HG02885 (cell line): Measurements from ENCODE around the gene UGT1A7.

ENCODE experiments used
- ATAC-seq: cut with Tn5 transposase; IDR thresholded peaks from one replicate; pipeline ENCODE4 v1.9.1; 2021; ENCODE audit warnings: mild to moderate bottlenecking; ENCODE audit not compliant: unreplicated experiment, poor library complexity

UGT1A7 gene

GRCh38 chr2:233794128-233794658, 112.5 kb downstream of the UGT1A7 start:
- ATAC-seq, result no peak

- ATAC-seq, result no peak
These were observed 114.1 kb downstream of the UGT1A7 start for GRCh38 chr2:233795735-233796171.

DNA sequence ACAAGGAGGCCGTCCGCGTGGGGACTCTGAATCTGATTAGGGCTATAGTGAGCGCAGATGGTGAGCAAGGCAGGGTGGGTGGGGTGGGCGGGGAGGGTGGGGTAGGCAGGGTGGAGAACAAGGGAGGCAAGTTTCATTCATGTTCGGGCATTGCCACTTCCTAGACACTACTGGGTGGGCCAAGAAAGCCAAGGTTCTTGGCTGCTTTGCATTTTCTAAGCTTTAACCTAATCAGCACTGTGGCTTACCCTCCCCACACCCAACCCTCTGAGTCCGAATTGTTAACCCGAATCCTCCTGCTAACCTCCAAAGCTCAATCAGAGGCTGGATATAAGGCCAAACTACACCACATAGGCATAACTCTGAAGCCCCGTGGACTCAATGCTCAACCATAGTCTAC, 114.6 kb downstream of the UGT1A7 start:
- no peak for ATAC-seq

GRCh38 chr2:233798335-233799086, 116.8 kb downstream of the UGT1A7 start:
- ATAC-seq, result no peak

- no peak for ATAC-seq
These were observed 117.5 kb downstream of the UGT1A7 start for GRCh38 chr2:233799087-233799665.

- no peak for ATAC-seq
These were observed 118.0 kb downstream of the UGT1A7 start for GRCh38 chr2:233799716-233800115.

DNA sequence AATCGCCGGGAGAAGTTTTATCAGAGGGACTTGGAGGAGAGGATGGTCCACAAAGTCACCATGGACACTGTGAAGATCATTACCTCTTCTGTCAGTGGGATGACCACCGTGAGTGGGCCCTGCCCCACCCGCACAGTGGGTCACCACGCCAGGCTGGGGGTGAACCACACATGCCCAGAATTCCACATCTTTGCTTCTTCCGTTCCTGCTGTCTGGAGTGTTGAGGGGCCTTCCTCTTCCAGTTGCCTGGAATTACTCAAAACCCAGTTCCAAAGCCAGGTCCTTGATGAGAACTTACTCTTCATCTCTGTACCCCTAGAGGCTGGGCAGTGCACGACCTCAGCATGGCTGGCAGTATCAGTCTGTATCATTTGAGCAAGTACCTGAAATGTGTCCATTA, 118.5 kb downstream of the UGT1A7 start:
- ATAC-seq, result no peak

GRCh38 chr2:233801357-233802131, 119.8 kb downstream of the UGT1A7 start:
- no peak for ATAC-seq

GRCh38 chr2:233802132-233802815, 120.6 kb downstream of the UGT1A7 start:
- no peak for ATAC-seq

- no peak for ATAC-seq
These were observed 121.7 kb downstream of the UGT1A7 start for GRCh38 chr2:233803292-233803911.

DNA sequence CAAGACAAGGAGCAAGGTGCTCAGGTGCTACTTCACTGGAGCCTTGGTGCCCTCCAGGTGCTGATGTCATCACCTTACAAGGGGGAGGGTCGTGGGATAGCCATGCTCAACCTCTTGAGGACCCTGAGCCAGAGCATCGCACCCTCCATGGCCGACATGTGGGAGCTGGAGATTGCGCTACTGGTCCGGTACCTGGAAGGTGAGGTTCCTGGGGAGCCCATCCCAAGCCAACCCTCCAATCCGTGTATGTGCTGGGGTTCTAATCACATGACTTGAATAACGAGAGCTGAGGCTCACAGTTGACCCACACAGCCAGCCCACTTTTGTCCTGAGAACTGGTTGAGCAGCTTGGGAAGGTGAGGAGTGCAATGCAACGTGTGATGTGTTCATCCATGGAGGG, 122.3 kb downstream of the UGT1A7 start:
- ATAC-seq, result no peak

DNA sequence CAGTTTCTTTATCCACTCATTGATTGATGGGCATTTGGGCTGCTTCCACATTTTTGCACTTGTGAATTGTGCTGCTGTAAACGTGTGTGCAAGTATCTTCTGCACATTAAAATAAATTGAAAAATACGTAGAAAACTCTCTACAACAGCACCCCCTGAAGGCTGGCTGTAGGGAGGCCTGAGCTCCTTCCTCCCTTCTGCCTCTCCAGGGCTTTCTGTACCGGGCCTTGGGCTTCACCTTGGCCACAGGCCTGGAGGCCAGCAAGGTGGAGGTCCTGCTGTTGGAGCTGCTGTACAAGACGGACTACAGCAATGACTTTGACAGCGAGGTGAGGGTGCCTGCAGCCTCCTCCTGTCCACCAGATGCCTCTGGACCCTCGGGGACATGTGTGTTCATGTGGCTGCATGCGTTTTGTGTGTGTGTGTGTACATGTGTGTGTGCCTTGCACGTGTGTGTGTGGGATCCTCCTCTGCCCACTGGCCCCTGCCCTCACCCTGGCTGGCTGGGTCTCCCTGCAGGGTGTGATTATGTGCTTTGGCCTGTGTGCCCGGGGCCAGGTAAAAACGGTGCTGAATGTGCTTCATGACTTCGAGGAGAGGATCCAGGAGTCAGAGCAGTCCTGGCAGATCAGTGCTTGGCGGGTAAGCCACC, 125.6 kb downstream of the UGT1A7 start:
- ATAC-seq, result no peak

GRCh38 chr2:233807966-233808935, 126.5 kb downstream of the UGT1A7 start:
- ATAC-seq, result no peak

GRCh38 chr2:233810385-233810784, 128.7 kb downstream of the UGT1A7 start:
- ATAC-seq, result no peak

DNA sequence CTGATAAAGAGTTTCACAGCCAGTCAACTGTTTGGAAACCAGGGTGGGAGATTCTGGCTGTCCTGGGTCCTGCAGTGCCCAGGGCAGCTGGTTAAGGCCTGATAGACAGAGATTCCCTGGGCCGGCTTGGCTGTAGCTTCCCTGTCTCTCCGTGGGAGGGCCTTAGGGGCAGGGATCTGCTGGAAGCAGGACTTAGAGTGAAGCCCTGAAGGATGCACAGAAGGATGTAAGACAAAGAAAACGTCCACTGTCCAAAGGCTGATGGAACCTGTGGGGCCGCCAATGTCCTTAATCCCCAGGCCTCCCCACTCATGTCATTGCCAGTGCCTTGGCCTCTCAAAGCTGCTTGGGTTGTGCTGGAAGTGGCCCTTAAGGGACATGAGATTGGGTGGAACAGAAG, 129.4 kb downstream of the UGT1A7 start:
- ATAC-seq, result no peak

DNA sequence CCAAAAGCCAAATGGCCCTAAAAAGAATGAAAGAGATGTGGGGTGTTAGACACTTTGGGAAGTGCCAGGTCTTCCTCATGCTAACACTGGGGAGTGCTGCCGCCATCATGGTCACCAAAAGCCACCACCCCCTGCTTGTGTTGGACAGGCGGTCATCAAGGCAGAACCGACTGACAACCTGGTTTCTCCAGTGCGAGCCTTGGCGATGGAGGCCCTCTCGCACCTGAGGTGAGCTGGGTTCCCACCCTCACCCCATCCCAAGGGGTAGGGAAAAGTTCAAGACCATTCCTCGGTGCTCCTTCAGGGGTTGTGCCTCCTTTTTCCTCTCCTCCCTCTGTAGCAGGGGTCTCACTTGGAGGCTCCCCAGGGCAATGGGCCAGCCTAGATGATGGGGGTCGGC, 130.0 kb downstream of the UGT1A7 start:
- no peak for ATAC-seq

DNA sequence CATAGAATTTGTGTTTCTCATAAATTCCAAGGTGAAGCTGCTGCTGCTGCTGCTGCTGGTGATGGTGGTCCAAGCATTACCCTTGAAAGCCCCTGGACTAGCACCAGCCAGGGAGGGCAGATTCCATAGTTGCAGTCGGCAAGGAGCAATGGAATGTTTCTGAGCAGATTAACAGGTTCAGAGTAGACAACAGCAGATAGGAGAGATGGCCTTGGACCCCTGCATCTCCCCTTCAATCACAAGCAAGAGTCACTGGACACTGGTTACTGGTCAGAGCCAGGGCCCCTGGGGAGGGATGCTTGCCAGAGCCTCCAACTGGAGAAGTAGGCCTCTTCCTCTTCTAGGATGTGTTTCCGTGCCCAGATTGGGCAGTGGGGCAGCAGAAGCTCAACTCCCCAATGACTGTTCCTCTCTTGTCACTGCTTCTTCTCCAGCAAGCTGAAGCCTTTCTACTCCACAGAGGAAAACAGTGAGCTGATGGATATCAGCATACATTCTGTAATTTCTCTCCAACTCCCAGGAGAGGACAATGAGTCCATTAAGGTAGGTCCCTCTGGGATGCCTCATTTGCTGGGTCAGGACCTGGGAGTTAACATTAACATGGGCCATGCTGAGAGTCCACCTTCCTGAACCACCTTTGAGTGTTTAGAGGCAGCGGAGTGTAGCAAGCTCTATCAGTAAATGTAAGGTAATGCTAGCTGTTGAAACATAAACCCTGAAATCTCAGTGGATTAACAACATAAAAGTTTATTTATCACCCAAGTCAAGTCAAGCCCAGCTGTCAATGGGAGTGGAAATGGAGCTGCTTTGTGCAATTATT, 131.7 kb downstream of the UGT1A7 start:
- no peak for ATAC-seq
